H1 (cell line): Measurements from ENCODE around the gene RAD23A. TPM values are rescaled to one million over a fixed set of nuclear protein-coding genes. Genes with fewer than 3 reads are reported as not detected.

ENCODE experiments used
- CTCF ChIA-PET: fragments of 300-600 bp; sonication (Branson Sonifier 250); formaldehyde crosslinking; loops from one replicate; lab custom pipeline; 2021; ENCODE audit not compliant: partially characterized antibody; lab: Charles Lee
- POLR2A ChIA-PET: fragments of 300-600 bp; sonication (Branson Sonifier 250); formaldehyde crosslinking; loops from one replicate; lab custom pipeline; 2021; ENCODE audit warnings: inconsistent platforms; ENCODE audit not compliant: partially characterized antibody; lab: Charles Lee
- DNase-seq, 2 experiments: peaks; one replicate each; pipeline versions ENCODE4 v3.0.0 to v3.0.0-alpha.2; 2010 to 2022; ENCODE audit warnings: low spot score in 2 of 2, low read depth in 1 of 2, mixed read lengths in 1 of 2
- FAIRE-seq: peaks from 2 replicates; lab custom pipeline; 2011; peaks lifted over from hg19 to GRCh38; lab: Jason Lieb, UNC
- H2AFZ ChIP-seq: 2 replicates; pipeline ENCODE4 v1.8.1; 2012; ENCODE audit warnings: low read length, inconsistent platforms
- H2AK5ac ChIP-seq: 2 replicates; pipeline ENCODE4 v1.6.1; 2013; ENCODE audit warnings: low read depth, low read length
- H2BK120ac ChIP-seq: replicated peaks from 2 replicates; pipeline ENCODE3; 2013; ENCODE audit warnings: low read depth, low read length, inconsistent platforms
- H2BK12ac ChIP-seq: 2 replicates; pipeline ENCODE4 v1.6.1; 2013; ENCODE audit warnings: low read depth, low read length
- H2BK15ac ChIP-seq: 2 replicates; pipeline ENCODE4 v1.6.1; 2013; ENCODE audit warnings: low read length
- H2BK20ac ChIP-seq: 2 replicates; pipeline ENCODE4 v1.6.1; 2013; ENCODE audit warnings: low read length
- H2BK5ac ChIP-seq: 2 replicates; pipeline ENCODE4 v1.6.1; 2013; ENCODE audit warnings: low read depth, low read length
- H3K14ac ChIP-seq: 2 replicates; pipeline ENCODE4 v1.6.1; 2013; ENCODE audit warnings: inconsistent platforms; ENCODE audit not compliant: insufficient read length
- H3K18ac ChIP-seq: 2 replicates; pipeline ENCODE4 v1.6.1; 2013; ENCODE audit warnings: low read length; ENCODE audit errors: extremely low read depth
- H3K23ac ChIP-seq: 2 replicates; pipeline ENCODE4 v1.6.1; 2013; ENCODE audit warnings: inconsistent platforms; ENCODE audit not compliant: insufficient read length
- H3K23me2 ChIP-seq: 2 replicates; pipeline ENCODE4 v1.6.1; 2013; ENCODE audit warnings: low read depth, low read length
- H3K27ac ChIP-seq: 2 replicates; pipeline ENCODE4 v1.6.1; 2011; ENCODE audit warnings: low read depth, low read length, inconsistent platforms
- H3K27me3 ChIP-seq, 4 experiments: replicated peaks in 1 of 4; 1 replicate in 1 of 4; 2 replicates in 3 of 4; pipeline versions ENCODE4 v1.6.1 to v1.8.1; 2011 to 2013; ENCODE audit warnings: low read length in 3 of 4, mild to moderate bottlenecking in 3 of 4, inconsistent platforms in 2 of 4, mixed read lengths in 2 of 4, moderate library complexity in 1 of 4; ENCODE audit not compliant: control insufficient read depth in 3 of 4, insufficient read depth in 3 of 4; ENCODE audit errors: extremely low read depth in 1 of 4
- H3K36me3 ChIP-seq, 4 experiments: 2 replicates each; pipeline versions ENCODE4 v1.6.1 to v1.8.1; 2011 to 2013; ENCODE audit warnings: mild to moderate bottlenecking in 4 of 4, low read length in 3 of 4, moderate library complexity in 2 of 4, control low read depth in 1 of 4, inconsistent platforms in 1 of 4; ENCODE audit not compliant: insufficient read depth in 4 of 4, control insufficient read depth in 2 of 4
- H3K4ac ChIP-seq: replicated peaks from 2 replicates; pipeline ENCODE3; 2013; ENCODE audit warnings: low read length, low read depth, mixed read lengths, inconsistent platforms; ENCODE audit not compliant: insufficient read length
- H3K4me1 ChIP-seq, 4 experiments: replicated peaks in 1 of 4; 1 replicate in 1 of 4; 2 replicates in 3 of 4; pipeline versions ENCODE4 v1.6.1 to v1.8.1; 2011 to 2013; ENCODE audit warnings: low read length in 3 of 4, inconsistent platforms in 2 of 4, mixed read lengths in 1 of 4; ENCODE audit not compliant: insufficient read depth in 4 of 4, control insufficient read depth in 3 of 4
- H3K4me2 ChIP-seq, 2 experiments: 2 replicates each; pipeline versions ENCODE4 v1.6.1 to v1.8.1; 2011 to 2013; ENCODE audit warnings: low read depth in 2 of 2, low read length in 2 of 2, control low read depth in 1 of 2, inconsistent platforms in 1 of 2, mild to moderate bottlenecking in 1 of 2; ENCODE audit not compliant: insufficient read depth in 1 of 2
- H3K4me3 ChIP-seq, 4 experiments: fragments of 200-600, 300-600 bp in 1 of 4; sonication (generic), shearing (Covaris generic), sonication (Bioruptor Twin) in 1 of 4; 2 replicates each; pipeline versions ENCODE4 v1.5.1 to v1.8.1; 2011 to 2016; ENCODE audit warnings: low read length in 4 of 4, low read depth in 3 of 4, control low read depth in 2 of 4, inconsistent platforms in 2 of 4, mild to moderate bottlenecking in 2 of 4, mixed read lengths in 1 of 4, moderate library complexity in 1 of 4; ENCODE audit not compliant: insufficient read depth in 2 of 4; ENCODE audit errors: extremely low read depth in 1 of 4
- H3K56ac ChIP-seq: replicated peaks from 2 replicates; pipeline ENCODE3; 2013; ENCODE audit warnings: low read depth, mild to moderate bottlenecking, mixed read lengths, low read length, inconsistent platforms; ENCODE audit not compliant: insufficient read length
- H3K79me1 ChIP-seq: 2 replicates; pipeline ENCODE4 v1.6.1; 2013; ENCODE audit warnings: low read depth, low read length, control low read depth
- H3K79me2 ChIP-seq, 2 experiments: 2 replicates each; pipeline versions ENCODE4 v1.6.1 to v1.8.1; 2012 to 2013; ENCODE audit warnings: low read length in 2 of 2, mild to moderate bottlenecking in 2 of 2, inconsistent platforms in 1 of 2; ENCODE audit not compliant: insufficient read depth in 2 of 2, control insufficient read depth in 1 of 2
- H3K9ac ChIP-seq, 4 experiments: replicated peaks in 1 of 4; 1 replicate in 1 of 4; 2 replicates in 3 of 4; pipeline versions ENCODE4 v1.6.1 to v1.8.1; 2011 to 2013; ENCODE audit warnings: low read depth in 3 of 4, low read length in 3 of 4, control low read depth in 2 of 4, mild to moderate bottlenecking in 2 of 4, moderate library complexity in 2 of 4, inconsistent platforms in 1 of 4; ENCODE audit errors: extremely low read depth in 1 of 4
- H3K9me3 ChIP-seq, 2 experiments: 2 replicates each; pipeline versions ENCODE4 v1.6.1 to v1.8.1; 2012 to 2013; ENCODE audit warnings: mild to moderate bottlenecking in 2 of 2, moderate library complexity in 2 of 2, control low read depth in 1 of 2, inconsistent platforms in 1 of 2, low read depth in 1 of 2, low read length in 1 of 2, mixed read lengths in 1 of 2; ENCODE audit not compliant: insufficient read depth in 2 of 2
- H4K20me1 ChIP-seq, 2 experiments: replicated peaks in 1 of 2; 2 replicates each; pipeline versions ENCODE3 to v1.8.1; 2011 to 2013; ENCODE audit warnings: inconsistent platforms in 2 of 2, low read length in 2 of 2, mild to moderate bottlenecking in 1 of 2; ENCODE audit not compliant: insufficient read depth in 2 of 2, control insufficient read depth in 1 of 2
- H4K5ac ChIP-seq: 2 replicates; pipeline ENCODE4 v1.6.1; 2013; ENCODE audit warnings: low read length, low read depth, mixed read lengths, inconsistent platforms; ENCODE audit not compliant: insufficient read length
- H4K8ac ChIP-seq: 2 replicates; pipeline ENCODE4 v1.8.0; 2013; ENCODE audit warnings: mild to moderate bottlenecking, moderate library complexity, low read length, inconsistent platforms; ENCODE audit not compliant: insufficient read depth; ENCODE audit errors: extremely low read depth
- H4K91ac ChIP-seq: replicated peaks from 2 replicates; pipeline ENCODE3; 2013; ENCODE audit warnings: low read length, mixed read lengths, inconsistent platforms; ENCODE audit not compliant: insufficient read length
- ASH2L ChIP-seq: fragments of 200-600, 300-600 bp; sonication (generic); IDR thresholded peaks from one replicate; pipeline ENCODE4 v1.7.1; 2017; ENCODE audit warnings: low read length
- POLR2A ChIP-seq, 2 experiments: IDR thresholded peaks; 1 replicate in 1 of 2; 2 replicates in 1 of 2; pipeline ENCODE4 v1.6.1; 2011; ENCODE audit warnings: low read depth in 2 of 2, low read length in 2 of 2, mild to moderate bottlenecking in 2 of 2; ENCODE audit errors: control extremely low read depth in 1 of 2
- WGBS, 2 experiments: shearing (Covaris generic) in 1 of 2; methylation state at CpG; one replicate each; pipeline versions ENCODE4 v1.1.6 to v1.1.7; 2013 to 2015; ENCODE audit warnings: low lambda C conversion rate in 2 of 2, mixed read lengths in 2 of 2, inconsistent platforms in 1 of 2, low coverage in 1 of 2, missing lambda C conversion rate in 1 of 2; ENCODE audit not compliant: insufficient replicate concordance in 2 of 2, insufficient coverage in 1 of 2, insufficient read length in 1 of 2; ENCODE audit errors: extremely low coverage in 1 of 2, missing lambda C conversion rate in 1 of 2; 5-methylcytosine and 5-hydroxymethylcytosine counted together
- polyA plus RNA-seq, 7 experiments: library from polyadenylated mRNA; depleted of rRNA in 3 of 7; stranded (reverse) in 5 of 7; unstranded in 2 of 7; fragments of >200 nt in 5 of 7; fragments of 200-250 nt in 2 of 7; gene quantifications; 1 replicate in 5 of 7; 2 replicates in 1 of 7; 4 replicates in 1 of 7; pipeline versions ENCODE4 v1.2.1 to v1.2.3, GENCODE V29; 2011 to 2013; ENCODE audit warnings: missing spikeins in 2 of 7, mixed read lengths in 2 of 7
- total RNA-seq: library from RNA; stranded (reverse); fragmentation: NEBNext Ultra II Directional; extraction: Animal tissue kit (Norgen Biotek cat#: 25700); gene quantifications from 2 replicates; pipeline ENCODE4 v1.2.1, GENCODE V29; 2021

RAD23A gene
- total and polyA plus RNA-seq, 2 of the 8 experiments (the other 6 are each of a cell fraction or from before 2014, with no cell fraction given): 40.0 to 76.1 TPM

DNA sequence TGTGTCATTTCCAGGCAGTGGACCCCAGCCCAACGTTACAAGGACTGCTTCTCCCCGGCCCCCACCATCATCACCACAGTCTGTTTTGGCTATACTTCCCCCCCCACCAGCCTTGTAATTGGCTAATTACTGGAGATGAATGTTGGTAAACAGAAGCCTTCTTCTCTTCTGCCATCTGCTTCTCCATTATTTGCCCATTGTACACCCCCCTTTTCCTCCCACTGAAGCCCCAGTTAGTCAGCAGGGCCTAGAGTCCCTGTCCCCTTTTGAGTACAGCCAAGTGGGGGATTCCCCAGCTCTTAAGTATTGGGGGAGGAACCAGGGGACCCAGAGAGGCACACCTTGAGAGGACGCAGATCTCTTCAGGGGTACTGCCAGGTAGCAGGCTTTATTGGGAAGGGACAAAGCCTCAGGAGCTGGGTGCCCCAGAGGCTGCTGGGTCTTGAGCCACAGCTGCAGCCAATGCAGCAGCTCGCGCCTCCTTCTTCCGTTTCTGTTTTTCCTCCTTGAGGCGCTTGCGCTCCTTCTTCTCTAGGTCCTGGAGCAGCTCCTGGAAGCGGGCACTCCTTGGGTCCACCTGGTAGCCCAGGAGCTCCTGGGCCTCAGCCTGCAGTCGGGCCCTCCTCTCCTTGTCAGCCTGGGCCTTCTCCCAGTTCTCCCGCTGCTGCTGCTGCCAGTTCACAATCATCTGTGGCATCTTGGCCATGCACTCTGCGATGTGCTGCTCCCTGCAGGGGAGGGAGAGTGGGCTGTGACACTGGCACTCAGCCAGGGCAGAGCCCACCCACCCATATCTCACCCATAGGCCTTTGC, 8.3 kb downstream of the RAD23A start:
- WGBS, 2 experiments: 89% methylated on average over 12 of the region's 12 CpGs; no CpG with 5 or more reads in 1 of the 2 experiments
- peaks cover 0 to 9% of the 10 kb centered on the region in 2 experiments for H4K20me1 ChIP-seq
- H4K5ac ChIP-seq: no peak overlapping the region
- no peak overlapping the region for H2AFZ ChIP-seq
- peaks cover 6% of the 10 kb centered on the region for H3K23me2 ChIP-seq
- FAIRE-seq (no peak), DNase-seq (no peak)
- H3K79me1 ChIP-seq: peaks cover 4% of the 10 kb centered on the region; the same call in 1 of the 2 replicates
- no peak overlapping the region for H3K4me2 ChIP-seq
- no peak overlapping the region for H3K4ac ChIP-seq
- TF ChIP-seq POLR2A (IDR thresholded peaks at IDR 0.05; ENCODE audit: control extremely low read depth in 1 of 2, low read depth in 2 of 2, low read length in 2 of 2): peak; percentile 8 to 19; a peak in 1 of 3 replicates
- no peak for TF ChIP-seq ASH2L
- H2BK20ac ChIP-seq: no peak overlapping the region
- ChIA-PET CTCF (interaction anchor here (1.2 to 6.7 kb wide), 3 partner anchors 9 to 80 kb away, joined by 3 to 62 read pairs (median 3); no protein-coding TSS in a partner anchor), POLR2A (interaction anchor here (0.6 to 8.1 kb wide), 25 partner anchors 7 to 309 kb away, joined by 3 to 71 read pairs (median 4); partner anchors contain the start of genes CALR, FARSA, GCDH and KLF1)
- no peak overlapping the region; the same call in 1 of the 2 replicates for H3K27ac ChIP-seq
- H2AK5ac ChIP-seq: no peak overlapping the region
- H4K8ac ChIP-seq: no peak overlapping the region
- no peak overlapping the region for H4K91ac ChIP-seq
- H3K14ac ChIP-seq: no peak overlapping the region
- H3K36me3 ChIP-seq: peaks cover 12 to 45% (median 18%) of the 10 kb centered on the region in 4 experiments
- H2BK15ac ChIP-seq: no peak overlapping the region
- no peak overlapping the region for H3K23ac ChIP-seq
- no peaks in the 10 kb centered on the region for H3K9me3 ChIP-seq
- peaks cover 0 to 4% (median 2%) of the 10 kb centered on the region in 4 experiments; a peak in 3 of 7 replicates for H3K4me1 ChIP-seq
- no peak overlapping the region for H3K18ac ChIP-seq
- H3K9ac ChIP-seq: no peak overlapping the region
- H3K79me2 ChIP-seq: peaks cover 4 to 27% of the 10 kb centered on the region in 2 experiments; a peak in 3 of 4 replicates
- no peak overlapping the region for H3K4me3 ChIP-seq
- no peak overlapping the region for H2BK12ac ChIP-seq
- no peaks in the 10 kb centered on the region for H3K27me3 ChIP-seq
- H3K56ac ChIP-seq: no peak overlapping the region
- H2BK5ac ChIP-seq: no peak overlapping the region
- H2BK120ac ChIP-seq: no peak overlapping the region
